AG04450 (cell line): ENCODE data around the gene ISYNA1. TPM values are rescaled to one million over a fixed set of nuclear protein-coding genes. Genes with fewer than 3 reads are reported as not detected.

ENCODE experiments used
- CTCF ChIA-PET: fragments of 300-600, 350-600 bp; formaldehyde crosslinking; extraction: SDS; loops from one replicate; lab custom pipeline; 2022; ENCODE audit warnings: antibody characterized with exemption, inconsistent platforms; lab: Charles Lee
- POLR2A ChIA-PET: fragments of 350-600 bp; formaldehyde crosslinking; extraction: SDS; loops from one replicate; lab custom pipeline; 2021; ENCODE audit warnings: antibody characterized with exemption, inconsistent platforms; lab: Yijun Ruan, JAX
- DNase-seq: peaks from one replicate; pipeline ENCODE4 v3.0.0-alpha.2; 2011; ENCODE audit warnings: low read depth, low spot score
- H3K27ac ChIP-seq: one replicate; pipeline ENCODE4 v1.5.1; 2012; ENCODE audit warnings: low read depth, low read length, control low read depth
- H3K27me3 ChIP-seq: one replicate; pipeline ENCODE4 v1.6.0; 2012; ENCODE audit warnings: low read length; ENCODE audit not compliant: control insufficient read depth, insufficient read depth
- H3K4me3 ChIP-seq: 2 replicates; pipeline ENCODE4 v1.5.1; 2011; ENCODE audit warnings: mild to moderate bottlenecking, low read depth, low read length, control low read depth
- H3K9me3 ChIP-seq: 2 replicates; pipeline ENCODE4 v1.5.1; 2012; ENCODE audit warnings: low read length; ENCODE audit not compliant: control insufficient read depth, insufficient read depth
- polyA plus RNA-seq: library from polyadenylated mRNA; depleted of rRNA; stranded (reverse); fragments of >200 nt; gene quantifications from 2 replicates; pipeline ENCODE4 v1.2.3, GENCODE V29; 2011
- TF ChIP-seq, protein P1 (sequence below): IDR thresholded peaks from 2 replicates; pipeline ENCODE4 v1.5.1; 2011; ENCODE audit warnings: low read depth, low read length, control low read depth, inconsistent platforms

Gene ISYNA1
- polyA plus RNA-seq, 1 experiment: 13.3 TPM

DNA sequence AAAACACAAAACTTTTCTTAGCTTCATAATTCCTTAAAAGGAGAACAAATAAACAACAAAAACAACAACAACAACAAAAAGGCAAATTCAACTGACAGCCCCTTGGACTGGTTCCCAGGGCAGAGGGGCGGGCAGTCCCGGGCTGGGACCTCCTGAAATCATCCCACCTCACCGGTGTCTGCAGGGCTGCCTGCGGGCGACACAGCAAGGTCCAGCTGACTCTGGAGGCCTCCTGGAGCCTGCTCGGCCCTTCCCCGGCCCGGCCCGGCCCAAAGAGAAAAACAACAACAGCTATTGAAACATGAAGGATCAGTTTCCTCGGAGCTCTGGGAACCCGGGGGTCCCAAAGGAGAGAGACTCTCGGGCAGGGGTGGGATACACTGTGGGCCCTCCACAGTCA, 5.0 kb upstream of the ISYNA1 start:
- ChIA-PET POLR2A (no interaction called here), CTCF (no interaction called here)
- DNase-seq: no peak

DNA sequence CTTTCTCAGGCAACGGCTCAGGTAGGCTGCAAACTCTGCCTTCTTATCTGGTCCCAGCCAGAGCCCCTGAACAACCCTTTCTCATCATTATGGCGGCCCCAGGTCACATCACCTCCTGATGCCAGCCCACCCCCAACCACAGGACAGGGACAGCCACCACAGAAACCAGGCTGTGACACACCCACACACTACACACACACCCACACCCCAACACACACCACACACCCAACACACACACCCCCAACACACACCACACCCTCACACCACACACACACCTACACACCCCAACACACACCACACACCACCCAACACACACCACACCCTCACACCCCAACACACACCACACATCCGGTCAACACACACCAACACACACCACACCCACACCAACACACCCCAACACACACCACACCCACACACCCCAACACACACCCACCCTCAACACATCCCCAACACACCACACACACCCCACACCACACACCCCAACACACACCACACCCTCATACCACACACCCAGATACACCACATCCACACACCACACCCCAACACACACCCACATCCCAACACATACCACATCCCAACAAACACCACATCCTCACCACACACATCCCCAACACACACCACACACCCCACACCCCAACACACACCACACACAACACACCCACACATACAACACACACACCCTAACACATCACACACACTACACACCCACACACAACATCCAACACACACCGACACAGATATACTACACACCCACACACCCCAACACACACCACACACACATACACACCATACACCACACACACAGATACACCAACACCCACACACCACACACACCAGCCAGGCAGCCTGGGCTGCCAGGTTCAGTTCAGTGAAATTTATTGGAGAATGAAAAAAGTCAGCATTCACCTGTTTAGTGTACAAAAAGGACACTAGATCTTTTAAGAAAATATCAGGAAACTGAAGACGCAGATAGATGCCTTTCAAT, 4.2 kb upstream of the ISYNA1 start:
- POLR2A ChIA-PET: no interaction called here

More for the DNA sequence above, 5.0 kb upstream of the ISYNA1 start:
- TF ChIP-seq, protein P1, sequence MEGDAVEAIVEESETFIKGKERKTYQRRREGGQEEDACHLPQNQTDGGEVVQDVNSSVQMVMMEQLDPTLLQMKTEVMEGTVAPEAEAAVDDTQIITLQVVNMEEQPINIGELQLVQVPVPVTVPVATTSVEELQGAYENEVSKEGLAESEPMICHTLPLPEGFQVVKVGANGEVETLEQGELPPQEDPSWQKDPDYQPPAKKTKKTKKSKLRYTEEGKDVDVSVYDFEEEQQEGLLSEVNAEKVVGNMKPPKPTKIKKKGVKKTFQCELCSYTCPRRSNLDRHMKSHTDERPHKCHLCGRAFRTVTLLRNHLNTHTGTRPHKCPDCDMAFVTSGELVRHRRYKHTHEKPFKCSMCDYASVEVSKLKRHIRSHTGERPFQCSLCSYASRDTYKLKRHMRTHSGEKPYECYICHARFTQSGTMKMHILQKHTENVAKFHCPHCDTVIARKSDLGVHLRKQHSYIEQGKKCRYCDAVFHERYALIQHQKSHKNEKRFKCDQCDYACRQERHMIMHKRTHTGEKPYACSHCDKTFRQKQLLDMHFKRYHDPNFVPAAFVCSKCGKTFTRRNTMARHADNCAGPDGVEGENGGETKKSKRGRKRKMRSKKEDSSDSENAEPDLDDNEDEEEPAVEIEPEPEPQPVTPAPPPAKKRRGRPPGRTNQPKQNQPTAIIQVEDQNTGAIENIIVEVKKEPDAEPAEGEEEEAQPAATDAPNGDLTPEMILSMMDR: no peak
- no peaks in the 10 kb centered on the region for H3K27me3 ChIP-seq
- H3K9me3 ChIP-seq: no peaks in the 10 kb centered on the region; the same call in 1 of the 2 replicates
- no peak overlapping the region for H3K27ac ChIP-seq
- no peak overlapping the region for H3K4me3 ChIP-seq

GRCh38 chr19:18440936-18441803, 3.2 kb upstream of the ISYNA1 start:
- Histone ChIP-seq H3K4me3 (no peak overlapping the region), H3K9me3 (peaks cover under 1% of the 10 kb centered on the region; the same call in 1 of the 2 replicates), H3K27me3 (no peaks in the 10 kb centered on the region), H3K27ac (no peak overlapping the region)
- CTCF ChIA-PET: no interaction called here
- POLR2A ChIA-PET: no interaction called here
- no peak for DNase-seq
- TF ChIP-seq, protein P1: no peak

More for the DNA sequence above, 4.2 kb upstream of the ISYNA1 start:
- TF ChIP-seq, protein P1: no peak
- no peak for DNase-seq
- Histone ChIP-seq H3K9me3 (no peaks in the 10 kb centered on the region; the same call in 1 of the 2 replicates), H3K27me3 (no peaks in the 10 kb centered on the region), H3K27ac (no peak overlapping the region), H3K4me3 (no peak overlapping the region)
- CTCF ChIA-PET: no interaction called here

DNA sequence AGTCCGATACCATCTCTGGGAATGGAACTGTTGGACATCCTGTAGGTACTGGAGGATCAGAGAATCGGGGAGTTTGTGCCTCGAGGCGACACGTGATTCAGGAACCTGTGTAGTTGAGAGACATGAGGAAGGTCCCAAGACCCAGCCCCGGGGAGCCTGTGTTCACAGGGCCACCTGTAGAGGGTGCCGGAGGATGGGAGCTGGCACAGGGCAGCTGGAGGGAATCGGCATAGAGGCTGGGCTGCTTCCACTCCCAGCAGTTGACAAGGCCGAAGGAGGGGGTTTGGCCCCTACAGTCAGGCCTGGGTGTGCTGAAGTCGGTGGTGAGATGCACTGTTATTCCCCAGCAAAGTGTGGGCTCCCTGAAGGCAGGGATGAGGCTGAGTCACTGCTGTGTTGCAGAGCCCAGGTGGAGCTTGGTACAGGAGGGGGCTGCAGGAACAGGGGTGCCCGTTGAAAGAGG, 2.5 kb upstream of the ISYNA1 start:
- TF ChIP-seq, protein P1: 0 out of 2 replicates have a peak, but pooled peaks have one; percentile 26
- ChIA-PET POLR2A (no interaction called here), CTCF (interaction anchor here (1.5 kb wide), 1 partner anchor 10 kb away, joined by 3 read pairs; no protein-coding TSS in a partner anchor)
- no peak overlapping the region for H3K4me3 ChIP-seq
- no peak overlapping the region for H3K27ac ChIP-seq
- no peaks in the 10 kb centered on the region for H3K27me3 ChIP-seq
- no peak for DNase-seq
- peaks cover 6% of the 10 kb centered on the region; the same call in 1 of the 2 replicates for H3K9me3 ChIP-seq
